GM03348 (cell line): ENCODE data around the gene TRAF2.
"Not testable (repeated sequence)": the region's sequence is repeated elsewhere in the genome, so short reads cannot be mapped to it uniquely, and the experiment has no call there.

Experiments used
- DNase-seq: peaks from one replicate; pipeline ENCODE4 v3.0.0; 2012; ENCODE audit warnings: low spot score

TRAF2 gene

DNA sequence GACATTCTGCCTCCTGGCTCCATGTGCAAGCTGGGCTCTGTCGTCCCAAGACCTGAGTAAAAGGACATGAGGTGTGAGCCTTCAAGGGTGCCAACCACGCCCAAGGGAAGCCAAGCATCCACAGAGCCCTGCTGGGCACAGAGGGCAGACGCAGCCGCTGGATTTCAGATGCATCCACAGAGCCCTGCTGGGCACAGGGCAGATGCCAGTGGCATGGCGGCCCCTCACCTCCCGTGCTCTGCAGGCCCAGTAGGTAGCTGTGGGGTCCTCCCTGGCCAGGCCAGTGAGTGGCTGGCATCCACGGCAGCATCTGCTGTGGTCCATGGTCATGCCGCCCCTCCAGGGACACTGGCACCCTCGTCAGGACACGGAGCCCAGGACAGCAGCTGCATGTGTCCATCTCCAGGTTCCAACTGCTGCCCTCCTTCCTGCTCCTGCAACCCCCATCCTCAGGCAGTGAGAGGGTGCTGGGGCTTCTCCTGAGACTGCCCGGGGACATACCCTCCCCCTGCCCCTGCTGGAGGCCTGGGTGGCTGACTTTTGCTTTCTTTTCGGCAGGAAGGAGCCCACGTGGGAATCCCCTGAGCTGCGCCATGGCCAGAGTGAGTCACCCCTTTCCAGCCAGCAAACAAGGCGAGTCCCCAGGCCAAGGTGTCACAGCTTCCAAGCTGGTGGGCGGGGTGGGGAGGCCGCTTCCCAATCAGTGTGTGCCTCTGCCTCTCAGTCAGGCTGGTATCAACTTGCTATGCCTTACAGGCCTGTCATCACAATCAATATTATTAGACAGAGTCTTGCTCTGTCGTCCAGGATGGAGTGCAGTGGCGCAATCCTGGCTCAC, 4.0 kb upstream of the TRAF2 start:
- DNase-seq: peak; percentile 76

DNA sequence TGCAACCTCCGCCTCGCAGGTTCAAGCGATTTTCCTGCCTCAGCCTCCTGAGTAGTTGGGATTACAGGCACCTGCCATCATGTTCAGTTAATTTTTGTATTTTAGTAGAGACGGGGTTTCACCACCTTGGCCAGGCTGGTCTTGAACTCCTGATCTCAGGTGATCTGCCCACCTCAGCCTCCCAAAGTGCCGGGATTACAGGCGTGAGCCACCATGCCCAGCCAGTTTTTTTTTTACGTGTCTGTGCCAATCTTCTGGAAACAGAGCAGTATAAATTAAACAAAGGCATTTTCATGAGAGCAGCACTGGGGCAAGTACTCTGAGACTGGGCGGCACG, 3.4 kb upstream of the TRAF2 start:
- not testable (repeated sequence) for DNase-seq

DNA sequence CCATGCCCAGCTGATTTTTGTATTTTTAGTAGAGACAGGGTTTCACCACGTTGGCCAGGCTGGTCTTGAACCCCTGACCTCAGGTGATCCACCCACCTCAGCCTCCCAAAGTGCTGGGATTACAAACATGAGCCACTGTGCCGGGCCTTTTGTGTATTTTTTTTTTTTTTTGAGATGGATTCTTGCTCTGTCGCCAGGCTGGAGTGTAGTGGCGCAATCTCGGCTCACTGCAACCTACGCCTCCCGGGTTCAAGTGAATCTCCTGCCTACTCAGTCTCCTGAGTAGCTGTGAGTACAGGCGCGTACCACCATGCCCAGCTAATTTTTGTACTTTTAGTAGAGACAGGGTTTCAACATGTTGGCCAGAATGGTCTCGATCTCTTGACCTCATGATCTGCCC, 2.6 kb upstream of the TRAF2 start:
- not testable (repeated sequence) for DNase-seq

DNA sequence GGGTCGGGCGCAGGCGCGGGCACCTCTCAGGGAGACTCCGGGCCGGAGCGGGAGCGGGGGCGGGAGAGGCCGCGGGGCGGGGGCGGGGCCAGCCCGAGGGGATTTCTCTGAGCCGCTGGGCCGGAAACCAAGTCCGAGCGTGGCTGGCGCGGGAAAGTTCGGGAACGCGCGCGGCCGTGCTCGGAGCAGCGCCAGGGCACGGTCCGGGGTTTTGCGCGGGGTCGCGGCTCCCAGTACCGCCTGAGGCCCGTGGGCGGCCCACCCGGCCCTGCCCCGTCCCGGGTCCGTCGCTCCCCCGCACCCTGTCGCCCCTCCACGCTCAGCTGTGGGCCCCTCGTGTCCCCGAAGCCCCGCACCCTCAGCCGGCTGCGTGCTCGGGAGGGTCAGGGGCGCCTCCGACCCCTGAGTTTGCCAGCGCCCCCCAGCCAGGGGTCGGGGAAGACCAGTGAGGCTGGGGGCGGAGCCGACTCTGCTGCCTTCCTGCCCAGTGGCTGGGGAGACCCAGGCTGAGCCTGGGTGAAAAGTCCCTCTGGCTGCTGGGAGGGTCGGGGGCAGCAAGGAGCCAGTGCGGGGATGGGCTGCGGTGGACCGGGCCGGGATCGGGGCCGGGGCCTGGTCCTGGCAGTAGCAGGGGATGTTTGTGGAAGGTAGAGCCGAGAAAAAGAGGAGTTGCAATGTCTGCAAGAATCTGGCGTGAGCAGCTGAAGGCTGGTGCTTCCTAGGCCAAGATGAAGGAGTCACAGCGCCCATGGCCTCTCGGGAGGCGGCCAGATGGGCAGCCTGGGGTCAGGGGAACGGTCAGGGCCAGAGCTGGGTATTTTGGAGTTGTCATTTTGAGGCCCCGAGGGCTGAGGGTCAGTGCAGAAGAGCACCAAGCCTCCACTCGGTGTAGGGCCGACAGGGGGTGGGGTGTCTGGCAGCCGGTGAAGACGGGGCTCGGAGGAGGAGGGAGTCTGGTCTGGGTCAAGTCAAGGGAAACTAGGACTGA, 588 bp downstream of the TRAF2 start:
- DNase-seq: peak; percentile 90

DNA sequence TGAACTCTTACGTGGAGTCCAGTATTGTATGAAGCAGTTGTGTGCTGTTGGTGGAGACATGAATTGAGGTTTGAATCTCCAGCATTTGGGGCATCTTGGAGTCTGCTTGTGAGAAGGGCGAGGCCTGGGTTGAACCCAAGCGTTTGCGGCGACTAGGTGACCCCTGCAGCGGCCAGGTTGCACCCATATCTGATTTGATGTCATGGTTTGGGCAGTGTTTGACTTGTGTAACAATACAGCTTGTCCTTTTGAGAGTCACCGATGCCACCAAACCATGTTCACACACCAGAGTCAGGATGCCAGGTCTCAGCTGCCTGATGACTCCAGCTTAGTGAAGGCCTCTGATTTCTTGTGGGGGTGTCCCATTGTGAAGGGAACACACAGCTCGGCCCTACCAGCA, 2.1 kb downstream of the TRAF2 start:
- no peak for DNase-seq

DNA sequence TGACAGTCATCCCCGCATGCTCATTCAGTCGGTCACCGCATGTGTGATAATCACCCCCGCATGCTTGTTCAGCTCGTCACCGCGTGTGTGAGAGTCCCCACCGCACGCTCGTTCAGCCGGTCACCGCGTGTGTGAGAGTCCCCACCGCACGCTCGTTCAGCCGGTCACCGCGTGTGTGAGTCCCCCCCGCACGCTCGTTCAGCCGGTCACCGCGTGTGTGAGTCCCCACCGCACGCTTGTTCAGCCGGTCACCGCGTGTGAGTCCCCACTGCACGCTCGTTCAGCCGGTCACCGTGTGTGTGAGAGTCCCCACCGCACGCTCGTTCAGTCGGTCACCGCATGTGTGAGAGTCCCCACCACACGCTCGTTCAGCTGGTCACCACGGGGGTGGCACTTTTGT, 3.5 kb downstream of the TRAF2 start:
- no peak for DNase-seq

DNA sequence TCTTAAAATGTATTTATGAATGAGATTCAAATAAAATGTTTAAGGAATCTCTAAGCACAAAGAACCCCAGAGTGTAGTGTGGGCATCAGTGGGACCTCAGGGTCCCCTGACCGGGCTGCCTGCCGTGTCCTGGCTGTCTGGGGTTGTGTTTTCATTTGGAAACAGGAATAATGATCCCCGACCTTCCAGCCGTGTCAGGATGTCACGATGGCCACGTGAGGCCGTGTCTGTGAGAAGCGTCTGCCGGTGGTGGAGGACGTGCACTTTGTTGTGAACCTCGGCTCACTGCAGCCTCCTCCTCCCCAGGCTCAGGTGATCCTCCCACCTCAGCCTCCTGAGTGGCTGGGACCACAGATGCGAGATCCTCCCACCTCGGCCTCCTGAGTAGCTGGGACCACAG, 4.3 kb downstream of the TRAF2 start:
- DNase-seq: no peak

DNA sequence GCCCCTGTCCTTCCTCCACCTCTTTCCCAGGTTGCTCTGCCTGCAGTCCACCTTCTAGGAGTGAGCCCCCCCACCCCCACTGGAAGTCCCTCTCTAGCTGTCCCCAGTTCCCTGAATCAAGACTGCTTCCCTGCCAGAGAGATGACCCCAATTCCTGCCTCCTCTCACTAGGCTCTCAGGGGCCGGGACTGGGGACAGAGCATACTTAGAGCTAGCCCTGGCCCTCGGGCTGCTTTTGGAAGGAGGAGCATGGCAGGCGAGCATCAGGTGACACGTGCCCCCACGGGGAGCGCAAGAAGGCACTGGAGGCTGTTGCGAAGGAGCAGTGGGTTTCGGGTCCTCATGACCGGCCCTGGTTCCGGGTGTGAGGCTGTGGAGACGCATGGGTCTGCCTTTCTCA, 9.7 kb downstream of the TRAF2 start:
- DNase-seq: no peak

DNA sequence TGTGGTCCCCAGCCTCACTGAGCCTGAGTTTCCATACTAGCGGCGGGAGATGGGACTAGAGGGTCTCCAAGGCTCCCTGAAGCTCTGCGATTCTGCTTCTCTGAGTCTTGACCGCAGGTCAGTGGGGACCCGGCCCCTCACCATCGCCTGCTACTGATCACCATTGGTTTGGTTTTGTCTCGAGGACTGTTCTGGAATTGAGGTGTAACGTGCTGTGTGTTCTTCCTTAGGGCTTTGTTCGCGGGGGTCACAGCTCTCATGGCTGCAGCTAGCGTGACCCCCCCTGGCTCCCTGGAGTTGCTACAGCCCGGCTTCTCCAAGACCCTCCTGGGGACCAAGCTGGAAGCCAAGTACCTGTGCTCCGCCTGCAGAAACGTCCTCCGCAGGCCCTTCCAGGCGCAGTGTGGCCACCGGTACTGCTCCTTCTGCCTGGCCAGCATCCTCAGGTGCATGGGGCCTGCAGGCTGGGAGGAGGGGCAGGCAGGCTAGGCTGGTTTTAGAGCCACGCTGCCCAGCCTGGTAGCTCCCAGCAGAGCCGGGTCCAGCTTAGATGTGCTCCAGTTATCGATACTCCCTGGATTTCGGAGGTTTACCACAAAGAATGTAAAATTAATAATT, 12.3 kb downstream of the TRAF2 start:
- no peak for DNase-seq

DNA sequence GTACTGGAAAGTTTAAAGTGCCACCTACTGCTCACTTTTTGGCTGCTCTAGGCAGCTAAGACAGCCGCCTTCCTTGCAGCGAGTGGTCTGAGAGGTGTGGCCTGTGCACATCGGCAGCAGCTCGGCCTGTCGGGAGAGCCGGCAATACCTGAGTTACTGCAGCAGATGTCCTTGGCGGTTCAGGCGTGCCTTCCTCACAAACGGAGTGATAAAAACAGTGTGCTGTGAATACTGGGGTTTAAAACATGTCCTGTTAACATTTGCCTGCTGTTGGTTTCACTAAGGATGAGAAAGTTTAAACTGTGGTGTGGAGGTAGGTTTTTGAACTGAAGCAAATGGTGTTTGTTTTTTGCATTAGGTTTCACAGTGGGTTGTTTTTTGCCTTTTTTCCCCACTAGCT, 12.9 kb downstream of the TRAF2 start:
- DNase-seq: no peak

DNA sequence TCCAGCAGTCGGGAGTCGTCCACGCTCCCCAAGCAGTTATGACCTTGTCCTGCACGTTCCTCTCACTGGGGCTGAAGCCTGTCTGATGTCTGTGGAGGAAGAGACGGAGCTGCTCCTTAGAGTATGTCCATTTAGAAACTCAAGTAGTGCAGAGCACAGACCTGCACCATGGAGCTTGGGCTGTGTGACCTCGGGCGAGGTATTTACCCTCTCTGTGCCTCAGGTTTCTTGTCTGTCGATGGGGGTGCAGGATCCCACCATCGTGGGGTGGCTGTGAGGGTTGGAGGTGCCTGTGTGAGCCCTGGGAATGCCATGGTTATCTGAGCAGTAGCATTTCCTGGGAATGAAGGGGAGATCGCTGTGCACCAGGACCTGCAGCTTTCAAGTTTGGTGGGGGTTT, 14.2 kb downstream of the TRAF2 start:
- no peak for DNase-seq

DNA sequence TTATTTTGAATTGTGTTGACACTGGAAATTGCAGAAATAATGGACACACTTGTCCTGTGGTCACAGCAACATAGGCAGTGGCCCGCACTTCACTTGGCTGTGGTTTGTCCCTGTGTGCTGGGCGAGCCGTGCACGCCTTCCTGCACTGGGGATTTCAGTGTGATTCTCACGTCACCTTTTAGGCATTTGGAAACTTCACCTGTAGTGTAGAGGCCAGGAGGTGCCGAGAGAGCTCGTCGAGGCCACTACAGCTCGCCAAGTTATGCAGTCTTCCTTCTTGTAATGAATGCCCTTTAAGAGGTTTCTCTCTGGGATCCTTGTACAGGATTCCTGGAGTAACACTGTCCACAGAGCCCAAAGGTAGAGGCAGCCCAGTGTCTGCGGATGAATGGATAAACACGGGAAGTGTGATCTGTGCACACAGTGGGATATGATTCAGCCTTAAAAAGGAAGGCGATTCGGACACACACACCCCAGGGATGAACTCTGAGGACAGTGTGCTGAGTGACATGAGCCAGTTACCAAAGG, 14.7 kb downstream of the TRAF2 start:
- DNase-seq: no peak

DNA sequence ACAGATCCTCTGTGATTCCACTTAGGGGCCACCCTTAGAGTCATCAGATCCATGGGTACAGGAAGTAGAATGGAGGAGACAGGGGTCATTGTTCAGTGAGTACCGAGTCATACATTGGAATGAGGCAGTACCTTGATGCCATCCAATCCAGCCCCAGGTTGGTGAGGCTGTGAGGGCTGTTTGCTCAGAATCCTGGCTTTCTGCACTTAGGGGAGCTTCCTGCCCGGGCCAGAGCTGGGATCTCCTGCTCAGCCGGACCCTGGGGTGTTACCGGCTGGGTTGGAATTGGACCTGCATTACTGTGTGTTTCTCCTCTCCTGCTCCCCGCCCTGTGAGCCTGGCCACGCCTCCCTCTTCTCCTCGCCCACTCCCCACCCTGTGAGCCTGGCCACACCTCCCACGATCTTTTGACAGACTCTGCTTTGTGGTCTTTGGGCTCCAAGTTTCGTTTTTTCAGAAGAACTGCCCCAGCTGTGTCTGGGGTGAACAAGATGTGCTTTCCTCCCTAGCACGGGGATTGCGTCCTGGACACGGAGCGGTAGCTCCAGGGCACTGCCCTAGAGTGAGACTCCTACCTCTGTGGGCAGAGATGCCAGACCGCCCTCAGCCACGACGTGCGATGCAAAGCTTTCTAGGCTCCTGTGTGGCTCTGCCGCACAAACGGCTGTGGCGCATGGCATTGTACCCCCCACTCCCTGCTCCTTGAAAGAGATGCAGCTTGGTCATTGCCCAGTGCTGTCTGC, 15.4 kb downstream of the TRAF2 start:
- DNase-seq: peak; percentile 65

DNA sequence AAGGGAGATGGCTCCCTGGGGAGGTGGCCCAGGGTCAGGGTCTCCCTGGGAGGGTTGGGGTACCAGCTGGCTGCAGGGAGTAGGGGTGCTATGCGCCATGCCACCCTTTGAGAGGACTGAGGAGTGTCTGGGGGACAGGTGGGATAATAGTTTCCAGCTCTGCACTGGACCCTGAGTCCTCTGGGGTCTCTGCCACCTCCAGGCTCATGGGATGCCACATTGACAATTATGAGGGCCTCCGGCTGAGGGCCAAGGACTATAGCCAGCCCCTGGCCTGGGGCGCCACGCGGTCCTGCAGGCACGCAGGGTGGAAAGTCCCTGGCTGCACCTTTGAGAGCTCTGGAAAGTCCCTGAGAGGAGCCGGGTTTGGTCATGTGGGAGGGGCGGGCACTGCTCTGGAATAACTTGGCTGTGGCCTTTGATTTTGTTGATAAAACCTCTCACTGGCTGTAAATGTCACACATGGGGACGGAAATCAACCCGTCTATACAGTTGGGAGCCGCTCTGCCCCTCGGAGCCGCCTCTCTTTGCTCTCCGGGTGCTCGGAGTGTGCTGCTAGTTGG, 16.0 kb downstream of the TRAF2 start:
- DNase-seq: peak; percentile 87

DNA sequence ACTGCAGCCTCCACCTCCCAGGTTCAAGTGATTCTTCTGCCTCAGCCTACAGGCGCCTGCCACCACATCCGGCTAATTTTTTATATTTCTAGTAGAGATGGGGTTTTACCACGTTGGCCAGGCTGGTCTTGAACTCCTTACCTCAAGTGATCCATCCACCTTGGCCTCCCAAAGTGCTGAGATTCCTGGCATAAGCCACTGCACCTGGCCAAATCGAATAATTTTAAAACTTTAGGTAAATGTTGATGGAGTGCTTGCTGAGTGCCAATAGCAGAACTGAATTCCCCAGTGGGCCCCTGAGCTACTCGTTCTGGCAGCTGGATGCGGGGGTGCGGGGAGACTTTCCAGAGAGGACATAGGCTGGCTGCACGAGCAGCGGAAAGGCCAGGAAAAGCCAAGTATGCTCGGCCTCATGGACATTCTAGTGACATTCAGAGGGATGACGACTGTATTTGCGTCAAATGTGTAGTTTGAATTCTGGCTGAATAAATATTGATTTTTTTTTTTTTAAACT, 16.8 kb downstream of the TRAF2 start:
- no peak for DNase-seq

DNA sequence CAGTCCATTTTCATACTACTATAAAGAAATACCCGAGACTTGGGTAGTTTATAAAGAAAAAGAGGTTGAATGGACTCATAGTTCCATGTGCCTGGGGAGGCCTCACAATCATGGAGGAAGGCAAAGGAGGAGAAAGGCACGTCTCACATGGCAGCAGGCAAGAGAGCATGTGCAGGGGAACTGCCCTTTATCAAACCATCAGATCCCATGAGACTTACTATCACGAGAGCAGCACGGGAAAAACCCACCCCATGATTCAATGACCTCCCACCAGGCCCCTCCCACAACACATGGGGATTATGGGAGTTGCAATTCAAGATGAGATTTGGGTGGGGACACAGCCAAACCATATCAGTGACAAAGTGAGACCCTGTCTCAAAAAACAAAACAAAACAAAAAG, 19.9 kb downstream of the TRAF2 start:
- DNase-seq: no peak

DNA sequence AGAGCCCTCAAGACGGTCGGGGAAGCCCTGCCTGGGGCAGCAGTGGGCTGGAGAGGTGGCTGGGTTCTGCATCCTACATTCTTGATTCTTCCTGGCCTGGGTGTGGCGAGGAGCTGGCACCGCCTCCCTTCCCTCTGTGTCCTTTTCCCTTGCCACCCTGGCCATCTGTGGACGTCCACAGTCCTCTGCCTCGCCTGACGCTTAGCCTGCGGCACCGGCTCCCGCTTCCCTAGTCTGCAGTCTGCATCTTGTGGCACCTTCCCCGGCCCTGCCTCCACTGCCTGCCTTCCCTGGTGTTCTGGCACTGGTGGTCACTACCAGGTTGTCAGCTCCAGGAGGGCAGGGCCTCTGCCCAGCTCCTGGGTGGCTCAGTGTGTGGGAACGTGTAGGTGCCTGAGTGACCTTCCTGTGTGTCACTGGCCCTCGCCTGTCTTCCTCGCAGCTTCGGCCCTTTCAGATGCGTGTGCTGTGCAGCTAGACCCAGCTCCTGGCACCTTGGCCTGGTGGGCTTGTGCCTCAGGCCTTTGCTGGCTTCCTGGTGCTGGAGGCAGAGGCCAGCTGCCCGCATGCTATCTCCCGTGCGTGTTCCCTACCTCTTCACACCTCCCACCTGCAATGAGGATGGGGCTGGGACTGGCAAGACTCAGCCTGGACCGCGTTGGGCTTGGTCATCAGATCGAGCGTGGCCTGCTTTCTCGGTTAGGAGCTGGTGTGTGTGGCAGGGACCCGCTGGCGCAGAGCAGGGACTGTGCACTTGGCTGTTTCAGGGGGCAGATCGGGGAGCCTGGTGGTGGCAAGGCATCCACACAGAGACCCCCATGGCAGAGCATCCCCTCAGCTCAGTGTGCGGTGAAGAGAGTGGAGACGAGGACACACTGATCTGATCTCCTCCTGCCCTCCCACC, 20.9 kb downstream of the TRAF2 start:
- DNase-seq: no peak

DNA sequence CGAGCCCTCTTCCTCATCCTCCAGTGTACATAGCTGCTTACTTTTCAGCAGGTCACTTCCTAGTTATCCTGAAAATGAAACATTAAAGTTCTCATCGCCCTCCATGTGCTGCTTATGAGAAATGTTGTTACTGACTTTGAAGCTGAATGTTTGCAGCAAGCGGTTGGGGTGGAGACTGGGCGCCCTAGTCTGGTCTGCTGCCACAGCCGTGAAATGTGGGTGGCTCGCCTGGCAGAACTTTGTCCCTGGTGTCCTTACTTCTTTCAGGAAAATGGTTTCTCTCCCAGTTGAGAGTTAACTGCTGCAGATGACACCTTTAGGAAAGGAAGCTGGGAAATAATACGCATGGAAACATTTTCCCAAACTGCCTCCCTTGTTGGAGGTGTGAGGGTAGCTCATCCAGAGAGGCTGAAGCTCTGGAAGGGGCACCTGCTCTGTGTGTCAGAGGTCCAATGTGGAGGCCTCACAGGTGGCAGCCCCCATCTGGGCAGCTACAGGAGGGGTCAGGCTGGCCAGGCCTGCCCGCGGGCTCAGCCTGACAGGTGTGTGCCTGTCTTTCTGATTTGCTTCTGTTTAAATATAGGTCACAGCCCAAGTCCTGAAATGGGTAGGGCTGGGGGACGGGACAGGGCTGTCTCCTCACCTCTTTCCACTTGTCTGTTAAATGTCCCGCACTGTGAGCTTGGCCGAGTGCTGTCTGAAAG, 24.0 kb downstream of the TRAF2 start:
- no peak for DNase-seq

DNA sequence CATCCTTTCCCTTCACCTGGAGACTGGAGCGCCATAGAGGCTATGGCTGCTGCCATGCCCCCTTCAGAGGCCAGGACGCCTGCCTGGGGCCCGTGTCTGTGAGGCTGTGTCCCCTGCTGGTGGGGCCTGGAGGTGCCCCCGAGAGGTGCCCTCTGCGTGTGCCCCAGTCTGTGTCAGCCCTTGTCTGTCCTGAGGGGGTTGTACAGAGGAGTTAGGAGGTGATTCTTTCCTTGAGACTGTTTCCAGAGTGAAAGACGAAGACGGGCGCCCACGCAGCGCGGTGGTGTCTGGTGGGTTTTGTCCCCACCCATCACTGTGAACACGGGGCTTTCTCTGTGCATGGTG, 24.6 kb downstream of the TRAF2 start:
- DNase-seq: no peak
